Testis (tissue), 3 donors: ENCODE results near the gene TMEM86A. TPM values are rescaled to one million over a fixed set of nuclear protein-coding genes. Genes with fewer than 3 reads are reported as not detected.
"Not testable (repeated sequence)": the region's sequence is repeated elsewhere in the genome, so short reads cannot be mapped to it uniquely, and the experiment has no call there.

Source experiments
- DNase-seq: peaks from one replicate; pipeline ENCODE4 v3.0.0-alpha.2; 2019
- H3K27ac ChIP-seq, 2 donors: fragments of 200-600 bp; sonication (generic); one replicate each; pipeline ENCODE4 v1.5.1; 2019
- H3K27me3 ChIP-seq: fragments of 200-600 bp; sonication (generic); one replicate; pipeline ENCODE4 v1.5.1; 2019
- H3K36me3 ChIP-seq: fragments of 200-600 bp; sonication (generic); one replicate; pipeline ENCODE4 v1.5.1; 2017; ENCODE audit warnings: low read depth; ENCODE audit errors: missing control alignments
- H3K4me1 ChIP-seq: fragments of 200-600 bp; sonication (generic); one replicate; pipeline ENCODE4 v1.5.1; 2019
- H3K4me3 ChIP-seq, 2 donors: fragments of 200-600 bp; sonication (generic); one replicate each; pipeline ENCODE4 v1.5.1; 2017 to 2019
- H3K9me3 ChIP-seq: fragments of 200-600 bp; sonication (generic); one replicate; pipeline ENCODE4 v1.5.1; 2017
- POLR2A ChIP-seq: fragments of 450-650 bp; IDR thresholded peaks from one replicate; pipeline ENCODE4 v1.6.1; 2017; ENCODE audit warnings: antibody characterized with exemption, mild to moderate bottlenecking, moderate library complexity
- WGBS, 2 donors: methylation state at CpG; one replicate each; pipeline ENCODE4 v1.1.5; 2018; 5-methylcytosine and 5-hydroxymethylcytosine counted together
- intact Hi-C: fragments of 100-400 bp; cut with DNase I; formaldehyde crosslinking; loops from one replicate; pipeline ENCODE4 v1.15.1; 2023; ENCODE audit warnings: low total_unique reads
- polyA plus RNA-seq: library from polyadenylated mRNA; stranded (reverse); fragments of 350-450 nt; fragmentation: Illumina TruSeq; extraction: RNeasy Lipid Tissue Mini Kit (QIAGEN cat#74804); gene quantifications from one replicate; pipeline ENCODE4 v1.2.3, GENCODE V29; 2014; ENCODE audit warnings: low read depth, low replicate concordance; ENCODE audit not compliant: insufficient read depth
- total RNA-seq, 2 donors: library from RNA; depleted of rRNA; stranded (reverse); fragments of >200 nt; gene quantifications; one replicate each; pipeline ENCODE4 v1.2.3, GENCODE V29; 2016
- TF ChIP-seq, protein P1 (sequence below), 3 experiments: fragments of 450-650 bp in 2 of 3; fragments of 200-600 bp in 1 of 3; sonication (generic) in 1 of 3; IDR thresholded peaks; one replicate each; pipeline ENCODE4 v1.5.1; 2016 to 2019; ENCODE audit warnings: antibody characterized with exemption in 3 of 3, mild to moderate bottlenecking in 2 of 3, moderate library complexity in 1 of 3

The TMEM86A gene
- total and polyA plus RNA-seq, 3 donors from 2014 or later = 5.8 to 8.3 (median 6.1) TPM

GRCh38 chr11:18676803-18677202 is 21.8 kb upstream of the TMEM86A start:
- no peak overlapping the region for H3K4me3 ChIP-seq
- 79 to 90% methylated on average over 4 of the region's 4 CpGs for WGBS, 2 donors
- H3K9me3 ChIP-seq = no peaks in the 10 kb centered on the region
- no peaks in the 10 kb centered on the region for H3K36me3 ChIP-seq
- DNase-seq = no peak
- H3K4me1 ChIP-seq = no peaks in the 10 kb centered on the region
- no peak for TF ChIP-seq POLR2A
- TF ChIP-seq, protein P1, sequence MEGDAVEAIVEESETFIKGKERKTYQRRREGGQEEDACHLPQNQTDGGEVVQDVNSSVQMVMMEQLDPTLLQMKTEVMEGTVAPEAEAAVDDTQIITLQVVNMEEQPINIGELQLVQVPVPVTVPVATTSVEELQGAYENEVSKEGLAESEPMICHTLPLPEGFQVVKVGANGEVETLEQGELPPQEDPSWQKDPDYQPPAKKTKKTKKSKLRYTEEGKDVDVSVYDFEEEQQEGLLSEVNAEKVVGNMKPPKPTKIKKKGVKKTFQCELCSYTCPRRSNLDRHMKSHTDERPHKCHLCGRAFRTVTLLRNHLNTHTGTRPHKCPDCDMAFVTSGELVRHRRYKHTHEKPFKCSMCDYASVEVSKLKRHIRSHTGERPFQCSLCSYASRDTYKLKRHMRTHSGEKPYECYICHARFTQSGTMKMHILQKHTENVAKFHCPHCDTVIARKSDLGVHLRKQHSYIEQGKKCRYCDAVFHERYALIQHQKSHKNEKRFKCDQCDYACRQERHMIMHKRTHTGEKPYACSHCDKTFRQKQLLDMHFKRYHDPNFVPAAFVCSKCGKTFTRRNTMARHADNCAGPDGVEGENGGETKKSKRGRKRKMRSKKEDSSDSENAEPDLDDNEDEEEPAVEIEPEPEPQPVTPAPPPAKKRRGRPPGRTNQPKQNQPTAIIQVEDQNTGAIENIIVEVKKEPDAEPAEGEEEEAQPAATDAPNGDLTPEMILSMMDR (IDR thresholded peaks at IDR 0.05) = no peak
- intact Hi-C loops = no loop called here
- no peaks in the 10 kb centered on the region for H3K27me3 ChIP-seq
- H3K27ac ChIP-seq = no peak overlapping the region

DNA sequence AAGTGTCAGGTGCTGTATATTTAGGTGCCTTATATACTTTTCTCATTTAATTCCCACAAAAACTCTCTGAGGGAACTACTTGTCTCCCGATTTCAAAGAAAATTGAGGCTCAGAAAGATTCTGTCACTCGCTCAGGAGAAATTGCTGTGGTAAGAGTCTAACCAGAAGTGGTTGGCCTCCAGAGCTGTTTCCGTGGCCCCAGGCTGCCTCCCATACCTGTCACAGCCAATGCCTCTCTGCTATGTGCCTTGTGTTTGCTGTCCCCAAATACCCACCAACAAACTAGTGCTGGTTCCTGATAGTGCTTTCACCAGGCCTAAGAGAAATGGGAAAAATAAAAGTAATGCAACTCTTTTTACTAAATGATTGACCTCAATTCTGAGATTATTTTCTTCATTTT is 21.0 kb upstream of the TMEM86A start:
- no peaks in the 10 kb centered on the region for H3K36me3 ChIP-seq
- H3K27me3 ChIP-seq = no peaks in the 10 kb centered on the region
- no peaks in the 10 kb centered on the region for H3K9me3 ChIP-seq
- TF ChIP-seq POLR2A = no peak
- WGBS, 2 donors = 83 to 93% methylated on average over 3 of the region's 3 CpGs
- H3K4me3 ChIP-seq = no peak overlapping the region
- intact Hi-C loops = no loop called here
- no peak for DNase-seq
- no peak overlapping the region for H3K27ac ChIP-seq
- no peaks in the 10 kb centered on the region for H3K4me1 ChIP-seq

DNA sequence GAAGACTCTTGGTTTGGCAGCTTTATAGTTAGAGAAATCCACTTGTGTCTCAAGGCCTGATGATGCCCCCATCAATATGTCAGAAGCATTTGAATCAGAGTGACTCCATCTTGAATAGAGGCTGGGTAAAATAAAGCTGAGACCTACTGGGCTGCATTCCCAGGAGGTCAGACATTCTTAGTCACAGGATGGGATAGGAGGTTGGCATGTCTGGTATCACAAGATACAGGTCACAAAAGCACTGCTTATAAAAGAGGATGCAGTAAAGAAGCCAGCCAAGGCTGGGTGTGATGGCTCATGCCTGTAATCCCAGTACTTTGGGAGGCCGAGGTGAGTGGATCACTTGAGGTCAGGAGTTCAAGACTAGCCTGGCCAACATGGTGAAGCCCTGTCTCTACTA is 16.6 kb upstream of the TMEM86A start:
- H3K36me3 ChIP-seq, DNase-seq, H3K9me3 ChIP-seq, H3K27me3 ChIP-seq, H3K4me3 ChIP-seq, intact Hi-C loops, H3K4me1 ChIP-seq, H3K27ac ChIP-seq: not testable (repeated sequence)
- WGBS, 2 donors = 86 to 100% methylated on average over 1 of the region's 1 CpG

DNA sequence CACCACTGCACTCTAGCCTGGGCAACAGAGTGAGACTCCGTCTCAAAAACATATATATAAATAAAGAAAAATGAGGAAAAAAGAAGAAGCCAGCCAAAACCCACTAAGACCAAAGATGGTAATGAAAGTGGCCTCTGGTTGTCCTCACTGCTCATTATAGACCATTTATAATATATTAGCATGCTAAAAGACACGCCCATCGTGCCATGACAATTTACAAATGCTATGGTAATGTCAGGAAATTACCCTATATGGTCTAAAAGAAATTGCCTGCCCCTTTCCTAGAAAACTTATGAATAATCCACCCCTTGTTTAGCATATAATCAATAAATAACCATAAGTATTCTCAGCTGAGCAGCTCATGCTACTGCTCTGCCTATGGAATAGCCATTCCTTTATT is 16.1 kb upstream of the TMEM86A start:
- intact Hi-C loops = no loop called here
- no peak for TF ChIP-seq POLR2A
- TF ChIP-seq, protein P1 (IDR thresholded peaks at IDR 0.05) = no peak
- 94 to 95% methylated on average over 3 of the region's 3 CpGs for WGBS, 2 donors

DNA sequence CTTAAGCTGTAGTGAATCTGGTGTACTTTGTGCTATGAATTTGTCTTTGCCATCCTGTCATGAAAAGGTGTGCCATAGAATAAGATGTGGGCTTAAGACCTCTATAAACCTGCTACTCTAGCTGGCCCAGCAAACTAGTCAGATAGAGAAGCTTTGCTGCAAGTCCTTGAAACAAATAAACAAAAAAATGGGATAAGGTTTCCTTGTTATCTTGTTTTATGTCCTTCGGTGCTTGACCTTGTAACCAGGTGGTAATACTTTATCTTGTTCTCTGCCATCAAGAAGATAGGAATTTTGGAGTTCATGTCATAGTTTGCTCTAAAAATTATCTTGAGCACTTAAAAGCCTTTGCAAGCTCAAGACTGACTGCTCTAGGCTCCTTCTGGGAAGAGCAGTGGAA is 14.3 kb upstream of the TMEM86A start:
- TF ChIP-seq, protein P1 (IDR thresholded peaks at IDR 0.05) = no peak
- TF ChIP-seq POLR2A = no peak
- Histone ChIP-seq H3K9me3 (no peaks in the 10 kb centered on the region), H3K4me3 (no peak overlapping the region), H3K27ac (no peak overlapping the region), H3K36me3 (no peaks in the 10 kb centered on the region), H3K4me1 (no peaks in the 10 kb centered on the region), H3K27me3 (no peaks in the 10 kb centered on the region)
- intact Hi-C loops = no loop called here
- 38 to 69% methylated on average over 1 of the region's 1 CpG for WGBS, 2 donors
- no peak for DNase-seq

More for the DNA sequence above, 16.1 kb upstream of the TMEM86A start:
- H3K27ac ChIP-seq = no peak overlapping the region
- H3K9me3 ChIP-seq = no peaks in the 10 kb centered on the region
- H3K27me3 ChIP-seq = no peaks in the 10 kb centered on the region
- no peaks in the 10 kb centered on the region for H3K36me3 ChIP-seq
- H3K4me1 ChIP-seq = no peaks in the 10 kb centered on the region
- no peak overlapping the region for H3K4me3 ChIP-seq
- DNase-seq = no peak

DNA sequence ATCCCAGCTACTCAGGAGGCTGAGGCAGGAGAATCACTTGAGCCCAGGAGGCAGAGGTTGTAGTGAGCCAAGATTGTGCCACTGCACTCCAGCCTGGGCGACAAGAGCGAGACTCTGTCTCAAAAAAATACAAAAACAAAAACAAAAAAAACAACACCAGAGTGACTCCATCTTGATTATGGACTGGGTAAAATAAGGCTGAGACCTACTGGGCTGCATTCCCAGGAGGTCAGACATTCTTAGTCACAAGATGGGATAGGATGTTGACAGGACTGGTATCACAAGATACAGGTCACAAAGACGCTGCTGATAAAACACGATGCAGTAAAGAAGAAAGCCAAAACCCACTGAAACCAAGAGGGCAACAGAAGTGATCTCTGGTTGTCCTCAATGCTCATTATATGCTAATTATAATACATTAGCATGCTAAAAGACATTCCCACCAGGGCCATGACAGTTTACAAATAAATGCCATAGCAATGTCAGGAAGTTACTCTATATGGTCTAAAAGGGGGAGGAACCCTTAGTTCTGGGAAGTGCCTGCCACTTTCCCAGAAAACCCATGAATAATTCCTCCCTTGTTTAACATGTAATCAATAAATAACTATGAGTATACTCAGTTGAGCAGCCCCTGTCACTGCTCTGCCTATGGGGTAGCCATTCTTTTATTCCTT is 7.0 kb upstream of the TMEM86A start:
- H3K27me3 ChIP-seq, H3K9me3 ChIP-seq, DNase-seq, intact Hi-C loops, H3K4me3 ChIP-seq, H3K4me1 ChIP-seq, H3K36me3 ChIP-seq, H3K27ac ChIP-seq: not testable (repeated sequence)
- 83 to 87% methylated on average over 4 of the region's 4 CpGs for WGBS, 2 donors
